ENCODE results near the gene GADD45B.
"Not testable (repeated sequence)": the region's sequence is repeated elsewhere in the genome, so short reads cannot be mapped to it uniquely, and the experiment has no call there.

Gene GADD45B

DNA sequence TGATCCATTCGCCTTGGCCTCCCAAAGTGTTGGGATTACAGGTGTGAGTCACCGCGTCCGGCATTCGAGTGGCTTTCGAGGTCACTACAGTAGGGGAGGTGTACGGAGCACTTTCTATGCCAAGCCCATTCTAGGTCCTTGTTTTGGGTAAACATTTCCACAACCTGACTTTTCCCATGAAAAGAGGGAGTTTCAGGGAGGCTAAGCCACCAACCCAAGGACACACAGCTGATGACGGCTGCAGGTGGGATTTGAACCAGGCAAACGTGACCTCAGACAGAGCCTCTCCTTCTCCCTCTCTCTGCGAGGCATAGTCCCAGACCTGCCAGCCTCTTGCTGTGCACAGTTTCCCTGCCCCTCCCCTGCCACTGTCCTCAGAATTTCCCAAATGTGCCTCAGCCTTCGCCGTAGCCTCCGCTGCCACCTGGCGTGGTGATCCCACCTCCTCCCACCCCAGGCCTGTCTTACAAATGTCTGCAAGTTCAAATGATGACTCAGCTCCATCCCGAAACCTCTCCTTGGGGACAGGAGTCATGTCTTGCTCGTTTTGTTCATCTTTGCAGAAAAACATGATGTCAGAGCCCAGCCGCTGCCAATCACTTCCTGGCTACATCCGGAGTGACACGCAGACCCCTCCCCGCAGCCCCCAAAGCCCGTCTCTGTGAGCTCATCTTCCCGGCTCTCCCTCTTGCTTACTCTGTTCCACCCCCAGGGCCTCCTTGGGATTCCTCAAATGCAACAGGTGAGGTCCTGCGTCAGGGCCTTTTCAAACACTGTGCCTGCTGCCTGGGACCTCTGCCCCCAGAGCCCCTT, 6.6 kb upstream of the GADD45B start:
- ATAC-seq (peak; percentile 80), DNase-seq (peak; percentile 55)

DNA sequence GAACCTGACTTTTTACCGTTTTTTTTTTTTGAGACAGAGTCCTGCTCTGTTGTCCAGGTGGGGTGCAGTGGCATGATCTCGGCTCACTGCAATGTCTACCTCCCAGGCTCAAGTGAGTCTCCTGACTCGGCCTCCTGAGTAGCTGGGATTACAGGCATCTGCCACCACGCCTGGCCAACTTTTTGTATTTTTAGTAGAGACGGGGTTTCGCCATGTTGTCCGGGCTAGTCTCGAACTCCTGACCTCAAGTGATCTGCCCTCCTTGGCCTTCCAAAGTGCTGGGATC, 6.1 kb upstream of the GADD45B start:
- not testable (repeated sequence) for ATAC-seq

DNA sequence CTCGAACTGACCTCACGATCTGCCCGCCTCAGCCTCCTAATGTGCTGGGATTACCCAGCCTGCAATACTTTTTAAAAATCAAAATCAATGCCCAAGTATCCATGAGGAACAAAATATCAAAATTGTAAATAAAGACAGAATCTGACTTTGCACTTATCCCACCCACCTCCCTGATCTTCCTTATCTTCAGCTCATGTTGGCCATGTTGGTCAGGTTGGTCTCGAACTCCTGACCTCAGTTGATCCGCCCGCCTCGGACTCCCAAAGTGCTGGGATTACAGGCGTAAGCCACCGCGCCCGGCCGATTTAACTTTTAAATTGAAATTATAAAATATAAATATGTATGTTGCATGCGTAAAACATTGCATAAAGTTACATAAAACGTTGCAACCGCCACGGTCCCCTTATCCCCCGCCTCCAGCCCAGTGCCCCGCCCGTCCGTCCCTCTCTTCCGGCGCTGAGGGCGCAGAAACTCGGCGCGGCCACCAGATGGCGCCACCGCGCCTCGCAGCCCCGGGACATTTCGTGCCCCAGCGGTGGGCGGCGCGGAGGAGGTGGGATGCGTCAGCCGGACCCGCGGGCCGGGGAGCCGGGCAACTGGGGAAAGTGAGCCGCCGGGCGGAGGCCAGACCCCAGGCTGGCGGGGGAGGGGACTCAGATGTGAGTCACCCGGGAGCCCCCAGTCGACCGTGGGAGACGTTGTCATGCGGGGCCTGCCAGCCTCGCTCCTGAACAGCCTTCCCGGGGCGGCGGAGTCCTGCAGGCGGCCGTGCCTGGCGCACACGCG, 1.5 kb upstream of the GADD45B start:
- peak; percentile 42 for ATAC-seq

More for the DNA sequence above, 6.1 kb upstream of the GADD45B start:
- DNase-seq, result not testable (repeated sequence)

DNA sequence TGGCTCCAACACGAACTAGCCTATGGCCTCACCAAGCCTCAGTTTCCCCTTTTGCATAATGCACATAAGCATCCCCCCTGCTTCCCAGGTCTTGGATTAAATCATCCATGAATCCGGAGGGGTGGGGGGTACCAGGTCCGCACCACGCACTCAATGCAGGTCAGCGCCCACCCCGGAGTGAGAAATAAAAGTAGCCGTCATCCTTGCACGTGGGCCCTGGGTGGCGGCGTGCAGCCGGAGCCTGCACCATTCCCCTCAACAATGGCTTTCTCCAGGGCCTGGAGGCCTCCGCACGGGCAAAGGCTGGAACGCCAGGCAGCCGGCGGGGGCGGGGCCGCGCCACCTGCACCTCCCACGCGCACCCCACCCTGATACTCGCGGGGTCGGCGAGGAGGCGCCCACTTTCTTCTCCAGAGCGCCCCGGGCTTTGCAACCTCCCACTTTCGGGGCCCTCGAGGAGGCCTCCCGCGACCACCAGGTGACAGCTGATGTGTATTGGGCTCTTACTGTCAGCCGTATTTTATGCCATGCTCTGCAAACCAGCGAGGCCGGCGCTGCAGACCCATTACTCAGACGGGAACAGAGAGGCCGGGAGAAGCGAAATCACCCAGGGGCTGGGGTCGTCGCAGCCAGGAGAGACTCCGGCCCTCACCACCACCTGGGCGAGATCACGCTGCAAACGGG, 767 bp upstream of the GADD45B start:
- ATAC-seq (peak; percentile 38), DNase-seq (peak; percentile 80)

More for the DNA sequence above, 1.5 kb upstream of the GADD45B start:
- DNase-seq, result peak; percentile 96

DNA sequence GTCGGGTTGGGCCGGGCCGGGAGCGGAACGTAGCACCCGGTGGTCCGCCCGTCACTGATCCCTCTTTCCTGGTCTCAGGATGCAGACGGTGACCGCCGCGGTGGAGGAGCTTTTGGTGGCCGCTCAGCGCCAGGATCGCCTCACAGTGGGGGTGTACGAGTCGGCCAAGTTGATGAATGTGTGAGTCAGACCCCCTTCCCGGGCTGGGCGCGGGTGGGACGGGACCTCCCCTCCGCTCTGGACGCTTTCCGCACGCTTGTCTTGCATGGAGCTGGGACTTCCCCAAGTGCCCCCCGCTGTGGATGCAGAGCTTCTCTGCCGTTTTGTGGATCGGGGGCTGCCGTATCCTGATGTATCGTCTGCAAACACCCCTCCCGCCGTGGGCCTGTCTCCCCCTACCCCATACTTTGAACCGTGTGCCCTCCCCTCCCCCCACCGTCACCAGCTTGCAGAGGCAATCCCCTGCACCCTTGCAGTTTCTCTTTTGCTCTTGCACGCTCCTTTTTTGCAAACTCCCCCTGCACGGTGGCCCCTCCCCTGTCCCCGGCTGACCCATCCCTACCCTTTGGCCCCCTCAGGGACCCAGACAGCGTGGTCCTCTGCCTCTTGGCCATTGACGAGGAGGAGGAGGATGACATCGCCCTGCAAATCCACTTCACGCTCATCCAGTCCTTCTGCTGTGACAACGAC, 669 bp downstream of the GADD45B start:
- DNase-seq (peak; percentile 85), ATAC-seq (peak; percentile 31)

DNA sequence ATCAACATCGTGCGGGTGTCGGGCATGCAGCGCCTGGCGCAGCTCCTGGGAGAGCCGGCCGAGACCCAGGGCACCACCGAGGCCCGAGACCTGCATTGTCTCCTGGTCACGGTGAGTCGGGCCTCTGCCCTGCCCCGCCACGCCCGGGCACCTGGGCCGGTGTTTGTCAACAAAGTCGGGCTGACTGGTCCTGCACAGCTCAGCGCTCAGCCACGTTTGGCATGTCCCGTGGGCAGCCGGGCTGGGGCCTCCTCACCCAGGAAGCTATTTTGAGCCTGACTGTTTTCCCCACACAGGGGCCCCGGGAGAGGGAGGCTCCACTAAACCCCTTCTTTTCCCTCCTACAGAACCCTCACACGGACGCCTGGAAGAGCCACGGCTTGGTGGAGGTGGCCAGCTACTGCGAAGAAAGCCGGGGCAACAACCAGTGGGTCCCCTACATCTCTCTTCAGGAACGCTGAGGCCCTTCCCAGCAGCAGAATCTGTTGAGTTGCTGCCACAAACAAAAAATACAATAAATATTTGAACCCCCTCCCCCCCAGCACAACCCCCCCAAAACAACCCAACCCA, 1.3 kb downstream of the GADD45B start:
- ATAC-seq (no peak), DNase-seq (peak; percentile 51)

DNA sequence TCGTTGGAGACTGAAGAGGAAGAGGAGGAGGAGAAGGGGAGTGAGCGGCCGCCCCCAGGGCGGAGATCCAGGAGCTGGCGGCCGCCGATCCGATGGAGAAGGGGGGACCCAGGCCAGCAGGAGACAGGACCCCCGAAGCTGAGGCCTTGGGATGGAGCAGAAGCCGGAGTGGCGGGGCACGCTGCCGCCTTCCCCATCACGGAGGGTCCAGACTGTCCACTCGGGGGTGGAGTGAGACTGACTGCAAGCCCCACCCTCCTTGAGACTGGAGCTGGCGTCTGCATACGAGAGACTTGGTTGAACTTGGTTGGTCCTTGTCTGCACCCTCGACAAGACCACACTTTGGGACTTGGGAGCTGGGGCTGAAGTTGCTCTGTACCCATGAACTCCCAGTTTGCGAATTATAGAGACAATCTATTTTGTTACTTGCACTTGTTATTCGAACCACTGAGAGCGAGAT, 1.8 kb downstream of the GADD45B start:
- peak; percentile 44 for DNase-seq
- no peak for ATAC-seq

DNA sequence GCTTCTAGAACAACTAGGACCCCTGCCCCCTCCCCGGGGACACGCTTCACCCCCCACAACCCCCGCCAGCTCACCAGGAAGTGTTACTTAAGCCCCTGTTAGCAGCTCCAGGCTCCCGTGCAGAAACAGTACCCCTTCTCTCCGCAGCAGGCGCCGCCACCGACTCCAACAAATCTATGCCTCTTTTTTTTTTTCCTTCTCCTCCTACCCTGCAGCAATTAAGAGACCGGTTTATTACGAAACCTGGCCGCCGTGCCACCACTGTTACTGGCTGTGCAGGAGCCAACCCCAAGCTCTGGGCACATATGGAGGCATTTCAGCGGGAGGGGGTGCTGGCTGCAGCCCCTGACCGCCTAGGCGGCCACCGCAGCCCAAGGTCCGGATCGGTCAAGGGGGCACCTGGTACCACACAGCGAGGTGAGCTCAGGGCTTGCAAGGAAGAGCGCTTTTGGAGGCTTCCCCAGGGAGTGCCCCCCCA, 2.4 kb downstream of the GADD45B start:
- ATAC-seq (no peak), DNase-seq (peak; percentile 59)

DNA sequence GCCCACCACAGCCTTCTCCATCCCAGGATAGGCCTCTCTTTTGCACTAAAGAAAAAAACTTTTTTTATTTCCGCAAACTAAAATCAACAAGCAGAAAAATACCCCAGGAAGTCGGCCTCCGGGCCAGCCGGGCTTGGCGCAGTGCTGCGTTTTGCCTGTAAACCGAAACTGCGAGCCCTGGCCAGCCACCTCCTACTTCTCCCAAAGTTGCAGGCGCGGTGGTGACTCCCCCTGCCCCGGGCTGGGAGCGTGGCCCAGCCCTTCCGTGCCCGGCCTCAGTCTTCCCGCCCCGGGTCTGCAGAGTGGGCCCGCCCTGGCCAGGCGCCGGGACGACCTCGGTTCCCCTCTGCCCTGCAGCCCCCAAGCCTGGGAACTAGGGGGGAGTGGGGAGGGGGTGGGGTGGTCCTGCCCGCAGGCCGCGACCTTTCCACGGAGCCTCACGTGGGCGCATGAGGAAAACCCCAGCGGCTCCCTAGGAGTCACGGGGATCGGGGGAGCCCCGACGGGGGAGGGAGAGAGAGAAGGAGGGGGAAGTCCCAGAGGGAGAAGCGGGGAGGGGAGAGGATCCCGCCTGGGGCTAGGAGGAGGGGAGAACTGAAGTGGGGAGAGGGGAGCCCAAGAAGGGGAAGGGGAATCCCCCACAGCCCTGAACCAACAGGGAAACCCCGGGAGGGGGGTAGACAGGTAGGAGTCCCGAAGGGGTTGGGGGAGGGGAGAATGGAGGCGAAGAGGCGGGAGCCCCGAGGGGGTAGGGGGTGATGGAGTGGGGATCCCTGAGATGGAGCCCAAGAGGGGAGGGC, 3.0 kb downstream of the GADD45B start:
- ATAC-seq, result peak; percentile 36
- peak; percentile 82 for DNase-seq

DNA sequence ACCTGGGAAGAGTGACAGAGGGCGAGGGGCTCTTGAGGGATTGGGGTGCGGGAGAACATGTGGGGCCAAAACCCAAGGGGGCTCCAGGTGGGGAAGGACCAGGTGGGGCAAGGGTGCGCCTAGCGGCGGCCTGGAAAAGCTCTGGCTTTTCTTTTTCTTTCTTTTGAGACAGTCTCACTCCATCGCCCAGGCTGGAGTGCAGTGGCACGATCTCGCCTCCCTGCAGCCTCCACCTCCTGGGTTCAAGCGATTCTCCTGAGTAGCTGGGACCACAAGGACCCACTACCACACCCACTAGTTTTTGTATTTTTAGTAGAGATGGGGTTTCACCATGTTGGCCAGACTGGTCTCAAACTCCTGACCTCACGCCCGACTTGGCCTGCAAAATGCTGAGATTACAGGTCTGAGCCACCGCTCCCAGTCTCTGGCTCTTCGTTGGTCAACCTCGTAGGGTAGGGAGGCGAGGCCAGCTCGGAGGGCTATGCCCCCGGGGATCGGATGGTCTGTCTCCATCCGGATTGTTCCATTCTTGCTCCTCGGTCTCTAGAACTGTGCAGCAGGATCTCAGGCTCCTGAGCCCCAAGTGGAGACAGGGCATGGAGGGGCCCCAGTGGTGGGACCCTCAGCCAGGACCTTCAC, 3.7 kb downstream of the GADD45B start:
- DNase-seq (no peak), ATAC-seq (no peak)

DNA sequence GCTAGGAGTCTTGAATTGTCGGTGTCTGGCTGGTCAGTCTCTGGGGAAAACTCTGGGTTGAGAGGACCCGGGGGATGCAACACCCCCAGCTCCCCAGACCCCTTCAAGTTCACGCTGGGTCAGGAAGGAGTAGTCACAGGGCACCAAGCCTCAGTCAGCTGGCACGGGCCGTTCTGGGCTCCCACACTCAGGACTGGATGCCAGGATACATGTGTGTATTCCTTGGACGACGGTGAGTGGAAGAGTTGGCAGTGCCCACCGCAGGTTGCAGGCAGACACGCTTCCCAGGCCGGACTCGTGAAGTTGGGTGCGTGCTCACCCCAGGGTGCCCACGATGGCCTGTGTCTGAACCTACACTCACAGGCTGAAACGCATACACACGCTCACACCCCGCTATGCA, 5.5 kb downstream of the GADD45B start:
- ATAC-seq (no peak), DNase-seq (no peak)

DNA sequence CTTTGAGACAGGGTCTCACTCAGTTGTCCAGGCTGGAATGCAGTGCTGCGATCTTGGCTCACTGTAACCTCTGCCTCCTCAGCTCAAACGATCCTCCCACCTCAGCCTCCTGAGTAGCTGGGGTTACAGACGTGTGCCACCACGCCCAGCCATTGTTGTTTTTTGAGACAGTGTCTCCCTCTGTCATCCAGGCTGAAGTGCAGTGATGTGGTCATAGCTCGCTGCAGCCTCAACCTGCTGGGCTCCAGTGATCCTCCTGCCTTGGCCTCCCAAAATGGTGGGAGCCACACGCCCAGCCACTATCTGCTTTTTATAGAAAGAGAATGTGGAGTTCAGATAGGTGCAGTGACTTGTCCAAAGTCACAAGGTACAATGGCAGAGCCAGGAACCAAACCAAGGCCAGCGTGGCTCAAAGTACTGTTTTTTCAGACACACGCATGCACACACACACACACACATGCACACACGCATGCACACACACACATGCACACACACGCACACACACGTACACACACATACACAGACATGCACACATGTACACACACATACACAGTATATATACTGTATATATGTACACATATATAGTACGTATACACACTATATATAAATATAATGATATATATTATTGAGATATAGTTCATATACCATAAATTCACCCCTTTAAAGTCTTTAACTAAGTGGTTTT, 6.6 kb downstream of the GADD45B start:
- ATAC-seq (no peak), DNase-seq (no peak)

DNA sequence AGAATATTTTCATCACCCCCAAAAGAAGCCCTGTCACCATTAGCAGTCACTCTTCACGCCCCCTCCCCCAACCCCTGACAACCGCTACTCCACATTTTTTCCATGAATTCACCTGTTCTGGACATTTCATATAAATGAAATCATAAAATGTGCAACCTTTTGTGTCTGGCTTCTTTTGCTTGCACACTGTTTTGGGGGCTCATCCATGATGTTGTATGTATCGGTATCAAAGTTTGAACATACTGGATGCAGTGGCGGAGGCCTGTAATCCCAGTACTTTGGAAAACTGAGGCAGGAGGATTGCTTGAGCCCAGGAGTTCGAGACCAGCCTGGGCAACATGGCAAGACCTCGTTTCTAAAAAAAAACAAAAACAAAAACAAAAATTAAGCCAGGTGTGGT, 7.2 kb downstream of the GADD45B start:
- ATAC-seq (no peak), DNase-seq (no peak)

DNA sequence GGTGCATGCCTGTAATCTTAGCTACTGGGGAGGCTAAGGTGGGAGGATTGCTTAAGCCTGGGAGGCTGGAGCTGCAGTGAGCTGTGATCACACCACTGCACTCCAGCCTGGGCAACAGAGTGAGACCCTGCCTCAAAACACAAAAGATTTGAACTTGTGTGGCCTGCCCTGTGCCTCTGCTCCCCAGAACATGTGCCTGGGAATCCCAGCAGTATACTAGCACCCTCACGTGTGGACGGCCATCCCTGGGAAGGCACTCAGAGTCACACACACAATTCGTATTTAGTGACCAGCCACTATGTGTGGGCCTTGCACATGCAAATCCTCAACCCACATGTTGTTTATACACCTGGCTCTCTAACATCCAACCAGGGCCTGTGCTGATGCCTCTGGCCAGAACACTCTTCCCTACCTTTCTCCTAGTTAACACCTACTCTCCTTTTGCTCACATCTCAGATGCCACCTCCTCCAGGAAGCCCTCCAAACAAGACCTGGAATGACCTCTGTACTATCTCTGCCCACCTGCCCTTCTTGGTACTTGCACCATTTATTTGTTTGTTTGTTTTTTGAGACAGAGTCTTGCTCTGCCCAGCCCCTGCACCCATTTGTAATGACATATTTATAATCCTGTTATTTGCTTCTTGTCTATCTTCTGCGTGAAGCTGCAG, 7.7 kb downstream of the GADD45B start:
- no peak for DNase-seq
- ATAC-seq, result no peak

DNA sequence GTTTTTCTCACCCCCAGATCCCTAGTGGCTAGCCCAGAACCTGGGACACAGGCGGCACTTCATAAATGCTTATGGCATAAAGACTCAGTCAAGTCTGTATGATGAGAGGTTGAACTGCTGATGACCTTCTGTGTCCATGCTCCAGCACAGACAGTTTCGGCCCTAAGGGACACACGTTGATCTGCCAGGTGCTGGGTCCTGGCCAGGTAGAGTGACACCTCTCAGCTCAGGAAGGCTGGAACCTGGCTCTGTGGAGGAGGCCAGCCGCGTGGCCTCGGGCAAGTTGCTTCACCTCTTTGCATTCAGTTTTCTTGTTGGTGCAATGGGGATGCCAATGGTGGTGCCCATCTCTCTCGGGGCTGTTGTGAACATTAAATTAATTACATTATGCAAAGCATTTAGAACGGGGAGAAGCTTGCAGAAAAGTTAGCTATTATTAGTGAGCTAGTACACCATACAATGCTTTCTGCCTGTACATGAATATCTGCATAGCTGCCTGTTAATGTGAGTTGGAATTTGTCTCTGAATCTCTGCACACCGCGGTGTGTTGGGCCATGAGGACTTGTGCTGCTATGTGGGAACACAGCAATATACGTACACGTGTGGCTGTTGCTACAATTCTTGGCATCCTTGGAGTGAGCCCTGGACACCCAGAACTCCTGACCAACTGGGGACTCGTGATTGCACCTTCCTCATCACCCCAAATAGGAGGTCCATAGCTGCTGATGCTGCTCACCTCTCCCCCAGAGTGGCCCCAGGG, 8.4 kb downstream of the GADD45B start:
- no peak for DNase-seq
- ATAC-seq, result no peak

DNA sequence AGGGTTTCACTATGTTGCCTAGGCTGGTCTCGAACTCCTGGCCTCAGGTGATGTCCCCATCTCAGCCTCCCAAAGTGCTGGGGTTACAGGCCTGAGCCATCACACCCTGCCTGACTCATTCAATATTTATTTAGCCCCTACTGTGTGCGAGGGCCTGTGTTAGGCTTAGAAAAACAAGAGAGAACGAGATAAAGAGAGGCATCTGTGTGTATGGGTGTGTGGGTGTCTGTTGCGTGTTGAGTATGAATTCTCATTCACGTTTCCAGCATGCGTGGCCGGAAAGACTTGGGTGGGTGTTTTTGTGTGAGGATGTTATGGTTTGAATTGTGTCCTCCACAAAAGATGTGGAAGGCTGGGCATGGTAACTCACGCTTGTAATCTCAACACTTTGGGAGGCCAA, 9.5 kb downstream of the GADD45B start:
- no peak for ATAC-seq
- no peak for DNase-seq

DNA sequence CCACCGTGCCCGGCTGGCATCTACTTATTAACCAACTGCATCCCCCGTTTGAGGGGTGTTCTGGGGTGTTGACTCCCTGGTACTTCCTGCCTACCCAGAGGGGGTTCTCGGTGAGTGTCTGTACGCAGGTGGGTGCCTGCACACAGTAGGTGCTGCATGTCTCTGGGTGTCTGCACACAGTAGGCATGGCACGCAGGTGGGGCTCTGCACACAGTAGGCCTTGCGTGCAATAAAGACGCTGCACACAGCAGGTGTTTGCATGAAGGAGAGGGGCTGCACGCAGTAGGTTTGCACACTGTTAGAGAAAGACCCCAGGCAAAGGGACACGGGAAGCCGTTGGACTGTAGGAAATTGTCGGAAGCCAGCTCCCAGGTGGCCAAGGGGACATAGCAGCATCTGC, 11.2 kb downstream of the GADD45B start:
- ATAC-seq (no peak), DNase-seq (no peak)

DNA sequence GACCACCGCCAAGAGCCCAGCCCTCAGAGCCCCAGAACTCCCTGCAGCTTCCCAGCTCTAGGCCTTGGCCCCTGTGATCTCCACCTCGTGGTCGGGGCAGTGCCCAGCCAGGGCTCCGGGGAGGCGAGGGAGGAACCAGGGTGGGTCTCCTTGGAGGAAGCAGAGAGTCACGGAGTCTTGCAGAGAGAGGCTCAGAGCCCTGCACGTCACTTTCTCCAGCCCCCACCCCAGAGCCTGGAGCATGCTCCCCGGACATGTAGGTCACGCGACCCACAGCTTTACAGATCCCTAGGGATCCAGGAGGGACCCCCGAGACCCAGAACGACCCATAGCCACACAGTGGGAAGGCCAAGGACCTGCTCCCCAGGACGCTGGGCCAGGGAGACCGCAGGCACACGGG, 11.9 kb downstream of the GADD45B start:
- DNase-seq (no peak), ATAC-seq (no peak)

Data from stimulated activated naive CD8-positive, alpha-beta T cell treated with anti-CD3 and anti-CD28 coated beads, Interleukin-15, Interleukin-2, amounts not matched to agents 100 U/mL and 50 U/mL, for 24 hours (primary cell).